Activated B cell treated with CpG ODN at 0.5 μM for 24 hours (primary cell): ENCODE results near the gene ENKD1. TPM values are rescaled to one million over a fixed set of nuclear protein-coding genes. Genes with fewer than 3 reads are reported as not detected.

Source experiments
- ATAC-seq: fragments of 200-7000 bp; cut with Tn5 transposase; one replicate; pipeline ENCODE4 v1.10.0; 2021; ENCODE audit warnings: low read depth, mild to moderate bottlenecking, moderate library complexity
- CTCF ChIA-PET: fragments of 350-600 bp; sonication (Branson Sonifier 250); formaldehyde crosslinking; loops from one replicate; lab custom pipeline; 2021; ENCODE audit warnings: antibody characterized with exemption; lab: Charles Lee
- POLR2A ChIA-PET: fragments of 350-600 bp; sonication (Branson Sonifier 250); formaldehyde crosslinking; loops from one replicate; lab custom pipeline; 2021; ENCODE audit warnings: antibody characterized with exemption; lab: Charles Lee
- DNase-seq: peaks from one replicate; pipeline ENCODE4 v3.0.0; 2022
- H3K27ac Mint-ChIP-seq: one replicate; pipeline ENCODE4 v1.8.0; 2020; ENCODE audit warnings: mixed read lengths
- H3K27me3 Mint-ChIP-seq: one replicate; pipeline ENCODE4 v1.8.0; 2021; ENCODE audit warnings: mixed read lengths
- H3K36me3 Mint-ChIP-seq: one replicate; pipeline ENCODE4 v1.8.0; 2021; ENCODE audit warnings: low read depth, mixed read lengths
- H3K4me1 Mint-ChIP-seq: one replicate; pipeline ENCODE4 v1.8.0; 2021; ENCODE audit warnings: mixed read lengths
- H3K4me3 Mint-ChIP-seq: one replicate; pipeline ENCODE4 v1.8.0; 2020; ENCODE audit warnings: mild to moderate bottlenecking, mixed read lengths
- H3K9me3 Mint-ChIP-seq: one replicate; pipeline ENCODE4 v1.8.0; 2020; ENCODE audit warnings: mixed read lengths
- CTCF ChIP-seq: fragments of 200-600 bp; IDR thresholded peaks from one replicate; pipeline ENCODE4 v1.8.0; 2022; ENCODE audit warnings: antibody characterized with exemption, mild to moderate bottlenecking
- intact Hi-C: fragments of 100-400 bp; cut with micrococcal nuclease; formaldehyde crosslinking; loops from one replicate; pipeline ENCODE4 v1.15.1; 2024
- total RNA-seq: library from RNA; stranded (reverse); gene quantifications from 2 replicates; pipeline ENCODE4 v1.2.3, GENCODE V29; 2022

Gene ENKD1
- total RNA-seq, 1 donor from 2014 or later: 8.9 TPM

GRCh38 chr16:67658849-67659674 lies 7.5 kb downstream of the ENKD1 start:
- Mint-ChIP-seq H3K4me1 (peaks cover 24% of the 10 kb centered on the region), H3K9me3 (no peaks in the 10 kb centered on the region), H3K36me3 (peaks cover 42% of the 10 kb centered on the region), H3K27me3 (no peaks in the 10 kb centered on the region), H3K4me3 (peak overlapping the region; percentile 94), H3K27ac (peak overlapping the region; percentile 74)
- POLR2A ChIA-PET: interaction anchor here (0.8 to 3.6 kb wide), 9 partner anchors 8 to 175 kb away, joined by 3 to 32 read pairs (median 8); partner anchors contain the start of genes CARMIL2, GFOD2, RANBP10 and TSNAXIP1
- TF ChIP-seq CTCF: no peak
- intact Hi-C loops: no loop called here
- CTCF ChIA-PET: interaction anchor here (1.3 to 2.3 kb wide), 3 partner anchors 14 to 137 kb away, joined by 3 to 8 read pairs (median 8); partner anchors contain the start of gene CARMIL2
- ATAC-seq (no peak), DNase-seq (no peak)

- no peak for ATAC-seq
- peaks cover 24% of the 10 kb centered on the region for H3K4me1 Mint-ChIP-seq
- no peaks in the 10 kb centered on the region for H3K9me3 Mint-ChIP-seq
- POLR2A ChIA-PET: interaction anchor here (0.5 to 3.6 kb wide), 7 partner anchors 7 to 120 kb away, joined by 3 to 32 read pairs (median 3); partner anchors contain the start of gene CARMIL2
- no peak for TF ChIP-seq CTCF
- intact Hi-C loops: no loop called here
- no peak overlapping the region for H3K4me3 Mint-ChIP-seq
- H3K36me3 Mint-ChIP-seq: peaks cover 45% of the 10 kb centered on the region
- H3K27ac Mint-ChIP-seq: no peak overlapping the region
- no peak for DNase-seq
- H3K27me3 Mint-ChIP-seq: no peaks in the 10 kb centered on the region
- CTCF ChIA-PET: interaction anchor here (1.3 to 2.3 kb wide), 3 partner anchors 14 to 136 kb away, joined by 3 to 8 read pairs (median 8); partner anchors contain the start of gene CARMIL2
These were observed 8.6 kb downstream of the ENKD1 start for GRCh38 chr16:67657751-67658518.

GRCh38 chr16:67657017-67657608 lies 9.4 kb downstream of the ENKD1 start:
- H3K9me3 Mint-ChIP-seq: no peaks in the 10 kb centered on the region
- peaks cover 47% of the 10 kb centered on the region for H3K36me3 Mint-ChIP-seq
- no peak for DNase-seq
- no peak for ATAC-seq
- CTCF ChIA-PET: no interaction called here
- POLR2A ChIA-PET: interaction anchor here (0.5 to 1.0 kb wide), 4 partner anchors 21 to 465 kb away, joined by 3 to 5 read pairs (median 4); no protein-coding TSS in a partner anchor
- intact Hi-C loops: no loop called here
- H3K27me3 Mint-ChIP-seq: no peaks in the 10 kb centered on the region
- TF ChIP-seq CTCF: no peak
- peaks cover 26% of the 10 kb centered on the region for H3K4me1 Mint-ChIP-seq
- no peak overlapping the region for H3K27ac Mint-ChIP-seq
- H3K4me3 Mint-ChIP-seq: no peak overlapping the region

- ATAC-seq (no peak), DNase-seq (no peak)
- Mint-ChIP-seq H3K4me1 (peaks cover 24% of the 10 kb centered on the region), H3K4me3 (no peak overlapping the region), H3K36me3 (peaks cover 53% of the 10 kb centered on the region), H3K9me3 (no peaks in the 10 kb centered on the region), H3K27me3 (no peaks in the 10 kb centered on the region), H3K27ac (no peak overlapping the region)
- ChIA-PET CTCF (no interaction called here), POLR2A (interaction anchor here (0.5 to 0.6 kb wide), 2 partner anchors 158 to 465 kb away, joined by 4 to 5 read pairs; no protein-coding TSS in a partner anchor)
- no peak for TF ChIP-seq CTCF
- intact Hi-C loops: no loop called here
These were observed 10.1 kb downstream of the ENKD1 start for GRCh38 chr16:67656344-67657016.
